Measurements from ENCODE around the gene TMEM74B.

The TMEM74B gene

GRCh38 chr20:1163105-1163504 is 21.7 kb downstream of the TMEM74B start:
- DNase-seq, result peak; percentile 89
- H3K4me3 ChIP-seq (ENCODE audit: low read length), result peak overlapping the region; percentile 38
- no peaks in the 10 kb centered on the region for H3K9me3 ChIP-seq (replicated peaks; ENCODE audit: insufficient read depth, low read length)
- peak overlapping the region; percentile 90 for H3K27ac ChIP-seq (ENCODE audit: low read length)
- no peak overlapping the region for H2AFZ ChIP-seq (ENCODE audit: low read length)
- TF ChIP-seq CTCF (IDR thresholded peaks at IDR 0.05; ENCODE audit: low read length) (no peak), EZH2phosphoT487 (IDR thresholded peaks at IDR 0.05; ENCODE audit: low read length) (no peak), EZH2 (optimal IDR thresholded peaks at IDR 0.05; ENCODE audit: low read depth, low read length) (no peak)
- no peaks in the 10 kb centered on the region for H4K20me1 ChIP-seq (ENCODE audit: insufficient read depth, low read length)
- peaks cover 29% of the 10 kb centered on the region for H3K79me2 ChIP-seq (ENCODE audit: low read length)
- H3K27me3 ChIP-seq (replicated peaks; ENCODE audit: insufficient read depth, low read length), result no peaks in the 10 kb centered on the region
- H3K9ac ChIP-seq (ENCODE audit: low read length), result peak overlapping the region; percentile 58
- peaks cover 19% of the 10 kb centered on the region for H3F3A ChIP-seq (ENCODE audit: insufficient read depth, low read length)
- no peaks in the 10 kb centered on the region for H3K9me2 ChIP-seq (replicated peaks; ENCODE audit: insufficient read depth, low read length)
- peaks cover 36% of the 10 kb centered on the region for H3K4me1 ChIP-seq (ENCODE audit: low read length)
- peak overlapping the region; percentile 89 for H3K4me2 ChIP-seq (ENCODE audit: low read depth, low read length)
- H3K36me3 ChIP-seq (replicated peaks; ENCODE audit: insufficient read depth, low read length), result no peaks in the 10 kb centered on the region; the same call in 1 of the 2 replicates

DNA sequence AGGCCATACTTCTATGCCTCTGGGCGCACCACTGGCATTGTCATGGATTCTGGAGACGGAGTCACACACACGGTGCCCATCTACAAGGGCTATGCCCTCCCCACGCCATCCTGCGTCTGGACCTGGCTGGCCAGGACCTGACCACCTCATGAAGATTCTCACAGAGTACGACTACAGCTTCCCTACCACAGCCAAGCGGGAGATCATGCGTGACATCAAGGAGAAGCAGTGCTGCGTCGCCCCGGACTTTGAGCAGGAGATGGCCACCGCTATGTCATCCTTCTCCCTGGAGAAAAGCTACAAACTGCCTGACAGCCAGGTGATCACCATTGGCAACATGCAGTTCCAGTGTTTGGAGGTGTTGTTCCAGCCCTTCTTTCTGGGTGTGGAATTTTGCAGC is 23.8 kb downstream of the TMEM74B start:
- H2AFZ ChIP-seq (ENCODE audit: low read length), result no peak overlapping the region
- no peaks in the 10 kb centered on the region for H3K9me2 ChIP-seq (replicated peaks; ENCODE audit: insufficient read depth, low read length)
- no peaks in the 10 kb centered on the region for H4K20me1 ChIP-seq (ENCODE audit: insufficient read depth, low read length)
- H3K4me2 ChIP-seq (ENCODE audit: low read depth, low read length), result no peak overlapping the region
- TF ChIP-seq EZH2phosphoT487 (IDR thresholded peaks at IDR 0.05; ENCODE audit: low read length) (no peak), EZH2 (optimal IDR thresholded peaks at IDR 0.05; ENCODE audit: low read depth, low read length) (no peak), CTCF (IDR thresholded peaks at IDR 0.05; ENCODE audit: low read length) (no peak)
- H3K4me3 ChIP-seq (ENCODE audit: low read length), result no peak overlapping the region
- H3F3A ChIP-seq (ENCODE audit: insufficient read depth, low read length), result peaks cover 19% of the 10 kb centered on the region
- H3K9ac ChIP-seq (ENCODE audit: low read length), result no peak overlapping the region
- peaks cover 36% of the 10 kb centered on the region for H3K4me1 ChIP-seq (ENCODE audit: low read length)
- H3K27ac ChIP-seq (ENCODE audit: low read length), result no peak overlapping the region
- no peaks in the 10 kb centered on the region for H3K9me3 ChIP-seq (replicated peaks; ENCODE audit: insufficient read depth, low read length)
- no peaks in the 10 kb centered on the region for H3K36me3 ChIP-seq (replicated peaks; ENCODE audit: insufficient read depth, low read length)
- peaks cover 29% of the 10 kb centered on the region for H3K79me2 ChIP-seq (ENCODE audit: low read length)
- H3K27me3 ChIP-seq (replicated peaks; ENCODE audit: insufficient read depth, low read length), result no peaks in the 10 kb centered on the region
- DNase-seq, result no peak

- H3K4me1 ChIP-seq (ENCODE audit: low read length), result peaks cover 36% of the 10 kb centered on the region
- no peaks in the 10 kb centered on the region for H4K20me1 ChIP-seq (ENCODE audit: insufficient read depth, low read length)
- no peaks in the 10 kb centered on the region for H3K9me2 ChIP-seq (replicated peaks; ENCODE audit: insufficient read depth, low read length)
- H3K9ac ChIP-seq (ENCODE audit: low read length), result no peak overlapping the region
- DNase-seq, result no peak
- no peaks in the 10 kb centered on the region for H3K9me3 ChIP-seq (replicated peaks; ENCODE audit: insufficient read depth, low read length)
- H3F3A ChIP-seq (ENCODE audit: insufficient read depth, low read length), result peaks cover 19% of the 10 kb centered on the region
- TF ChIP-seq EZH2 (optimal IDR thresholded peaks at IDR 0.05; ENCODE audit: low read depth, low read length) (no peak), CTCF (IDR thresholded peaks at IDR 0.05; ENCODE audit: low read length) (no peak), EZH2phosphoT487 (IDR thresholded peaks at IDR 0.05; ENCODE audit: low read length) (no peak)
- no peaks in the 10 kb centered on the region for H3K27me3 ChIP-seq (replicated peaks; ENCODE audit: insufficient read depth, low read length)
- no peak overlapping the region for H2AFZ ChIP-seq (ENCODE audit: low read length)
- no peak overlapping the region for H3K4me2 ChIP-seq (ENCODE audit: low read depth, low read length)
- no peak overlapping the region for H3K4me3 ChIP-seq (ENCODE audit: low read length)
- H3K36me3 ChIP-seq (replicated peaks; ENCODE audit: insufficient read depth, low read length), result 0 out of 2 replicates have a peak, but pooled peaks cover under 1% of the 10 kb centered on the region
- no peak overlapping the region for H3K27ac ChIP-seq (ENCODE audit: low read length)
- peaks cover 29% of the 10 kb centered on the region for H3K79me2 ChIP-seq (ENCODE audit: low read length)
Observed at GRCh38 chr20:1160496-1160895, 24.3 kb downstream of the TMEM74B start.

All from MM.1S (cell line).